DOHH2 (cell line): ENCODE data around the gene RIMBP2.

Experiments used
- H3F3A ChIP-seq: fragments of 200-600 bp; sonication (generic), shearing (Covaris generic); 2 replicates; pipeline ENCODE4 v1.6.0; 2016; ENCODE audit warnings: antibody characterized with exemption, mild to moderate bottlenecking; ENCODE audit not compliant: control insufficient read depth, insufficient read depth
- H3K27ac ChIP-seq: fragments of 200-600 bp; sonication (generic); 2 replicates; pipeline ENCODE4 v1.5.1; 2014; ENCODE audit warnings: low read depth, mild to moderate bottlenecking, low read length, moderate library complexity
- H3K27me3 ChIP-seq: fragments of 200-600 bp; sonication (generic); 2 replicates; pipeline ENCODE4 v1.6.1; 2014; ENCODE audit warnings: mild to moderate bottlenecking, low read length, mixed read lengths; ENCODE audit not compliant: control insufficient read depth
- H3K36me3 ChIP-seq: fragments of 200-600 bp; sonication (generic); 2 replicates; pipeline ENCODE4 v1.6.1; 2014; ENCODE audit warnings: mild to moderate bottlenecking, low read length, moderate library complexity, mixed read lengths; ENCODE audit not compliant: control insufficient read depth
- H3K4me1 ChIP-seq: fragments of 200-600 bp; sonication (generic); 2 replicates; pipeline ENCODE4 v1.6.1; 2014; ENCODE audit warnings: mild to moderate bottlenecking, low read length, mixed read lengths; ENCODE audit not compliant: control insufficient read depth
- H3K4me2 ChIP-seq: fragments of 200-600 bp; sonication (generic); 2 replicates; pipeline ENCODE4 v1.6.0; 2014; ENCODE audit warnings: mild to moderate bottlenecking, low read length, moderate library complexity
- H3K4me3 ChIP-seq: fragments of 200-600 bp; sonication (generic); 2 replicates; pipeline ENCODE4 v1.5.1; 2014; ENCODE audit warnings: mild to moderate bottlenecking, low read length, mixed read lengths
- H3K79me2 ChIP-seq: fragments of 200-600 bp; sonication (generic); 2 replicates; pipeline ENCODE4 v1.6.1; 2014; ENCODE audit warnings: mild to moderate bottlenecking, low read length, mixed read lengths; ENCODE audit not compliant: control insufficient read depth
- H3K9me2 ChIP-seq: fragments of 200-600 bp; sonication (generic); replicated peaks from 2 replicates; pipeline ENCODE4 v1.6.1; 2014; ENCODE audit warnings: mild to moderate bottlenecking, low read length, mixed read lengths; ENCODE audit not compliant: control insufficient read depth
- H3K9me3 ChIP-seq: fragments of 200-600 bp; sonication (generic); 2 replicates; pipeline ENCODE4 v1.6.1; 2014; ENCODE audit warnings: antibody characterized with exemption, low read length, mixed read lengths; ENCODE audit not compliant: control insufficient read depth, insufficient read depth
- H4K20me1 ChIP-seq: fragments of 200-600 bp; sonication (generic); 2 replicates; pipeline ENCODE4 v1.6.0; 2014; ENCODE audit warnings: low read depth, mild to moderate bottlenecking, antibody characterized with exemption, low read length, moderate library complexity; ENCODE audit not compliant: control insufficient read depth, insufficient read depth
- EZH2phosphoT487 ChIP-seq: fragments of 200-600 bp; sonication (generic); IDR thresholded peaks from 2 replicates; pipeline ENCODE4 v1.6.1; 2017; ENCODE audit warnings: borderline replicate concordance, mild to moderate bottlenecking, antibody characterized with exemption, low read length, moderate library complexity, mixed read lengths
- TF ChIP-seq, protein P1 (sequence below): fragments of 200-600 bp; sonication (generic); IDR thresholded peaks from one replicate; pipeline ENCODE4 v1.5.1; 2014; ENCODE audit warnings: antibody characterized with exemption, mild to moderate bottlenecking, low read depth, low read length; ENCODE audit not compliant: poor library complexity, severe bottlenecking

Gene RIMBP2

DNA sequence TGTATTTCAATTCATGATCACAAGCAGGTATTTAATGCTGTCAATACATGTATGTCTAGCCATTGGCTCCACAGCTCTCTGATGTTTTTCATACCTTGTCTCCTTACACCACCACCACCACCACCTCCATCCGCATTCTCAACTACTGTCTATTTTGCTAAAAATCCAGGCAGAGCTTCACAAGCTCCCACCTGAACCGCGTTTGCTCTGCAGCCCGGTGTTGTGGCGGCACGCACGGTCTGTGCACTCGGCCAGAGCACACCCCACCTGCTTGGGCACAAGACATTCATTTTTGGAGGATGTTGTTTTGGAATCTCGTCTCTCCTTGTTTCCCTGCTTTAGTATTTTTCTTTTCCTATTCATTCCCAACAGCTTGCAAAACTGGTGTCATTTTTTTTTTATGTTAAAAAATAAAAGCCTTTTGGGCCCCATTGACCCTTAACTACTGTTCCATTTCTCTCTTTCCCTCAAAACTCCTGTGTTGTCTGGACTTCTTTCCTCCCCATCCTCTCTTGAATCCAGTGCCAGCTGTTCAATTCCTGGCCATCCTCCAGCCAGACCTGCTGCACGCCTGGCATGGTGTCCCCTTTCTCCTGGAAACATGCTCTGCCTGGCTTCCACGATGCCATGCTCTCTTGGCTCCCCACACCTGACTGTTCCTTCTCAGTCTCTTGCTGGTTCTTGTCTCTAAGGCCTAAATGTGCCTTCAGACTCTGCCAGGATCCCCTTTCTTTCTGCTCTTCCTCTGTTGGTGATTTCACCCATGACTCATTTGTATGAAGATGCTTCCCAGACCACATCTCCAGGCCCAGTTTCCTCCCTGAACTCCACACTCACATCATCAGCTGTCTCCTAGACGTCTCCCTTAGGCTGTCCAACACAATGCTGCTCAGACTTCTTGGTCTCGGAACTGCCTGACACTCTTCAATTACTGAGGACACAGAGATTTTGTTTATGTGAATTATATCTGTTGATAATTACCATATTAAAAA lies 340.5 kb downstream of the RIMBP2 start:
- no peaks in the 10 kb centered on the region for H3K27me3 ChIP-seq
- H3K27ac ChIP-seq, result no peak overlapping the region
- no peaks in the 10 kb centered on the region for H3K36me3 ChIP-seq
- H3K79me2 ChIP-seq, result no peaks in the 10 kb centered on the region
- no peaks in the 10 kb centered on the region for H3F3A ChIP-seq
- no peaks in the 10 kb centered on the region for H4K20me1 ChIP-seq
- H3K9me3 ChIP-seq, result no peaks in the 10 kb centered on the region
- TF ChIP-seq, protein P1, sequence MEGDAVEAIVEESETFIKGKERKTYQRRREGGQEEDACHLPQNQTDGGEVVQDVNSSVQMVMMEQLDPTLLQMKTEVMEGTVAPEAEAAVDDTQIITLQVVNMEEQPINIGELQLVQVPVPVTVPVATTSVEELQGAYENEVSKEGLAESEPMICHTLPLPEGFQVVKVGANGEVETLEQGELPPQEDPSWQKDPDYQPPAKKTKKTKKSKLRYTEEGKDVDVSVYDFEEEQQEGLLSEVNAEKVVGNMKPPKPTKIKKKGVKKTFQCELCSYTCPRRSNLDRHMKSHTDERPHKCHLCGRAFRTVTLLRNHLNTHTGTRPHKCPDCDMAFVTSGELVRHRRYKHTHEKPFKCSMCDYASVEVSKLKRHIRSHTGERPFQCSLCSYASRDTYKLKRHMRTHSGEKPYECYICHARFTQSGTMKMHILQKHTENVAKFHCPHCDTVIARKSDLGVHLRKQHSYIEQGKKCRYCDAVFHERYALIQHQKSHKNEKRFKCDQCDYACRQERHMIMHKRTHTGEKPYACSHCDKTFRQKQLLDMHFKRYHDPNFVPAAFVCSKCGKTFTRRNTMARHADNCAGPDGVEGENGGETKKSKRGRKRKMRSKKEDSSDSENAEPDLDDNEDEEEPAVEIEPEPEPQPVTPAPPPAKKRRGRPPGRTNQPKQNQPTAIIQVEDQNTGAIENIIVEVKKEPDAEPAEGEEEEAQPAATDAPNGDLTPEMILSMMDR, result no peak
- H3K4me2 ChIP-seq, result no peak overlapping the region
- no peaks in the 10 kb centered on the region for H3K9me2 ChIP-seq
- H3K4me3 ChIP-seq, result no peak overlapping the region
- no peaks in the 10 kb centered on the region for H3K4me1 ChIP-seq

DNA sequence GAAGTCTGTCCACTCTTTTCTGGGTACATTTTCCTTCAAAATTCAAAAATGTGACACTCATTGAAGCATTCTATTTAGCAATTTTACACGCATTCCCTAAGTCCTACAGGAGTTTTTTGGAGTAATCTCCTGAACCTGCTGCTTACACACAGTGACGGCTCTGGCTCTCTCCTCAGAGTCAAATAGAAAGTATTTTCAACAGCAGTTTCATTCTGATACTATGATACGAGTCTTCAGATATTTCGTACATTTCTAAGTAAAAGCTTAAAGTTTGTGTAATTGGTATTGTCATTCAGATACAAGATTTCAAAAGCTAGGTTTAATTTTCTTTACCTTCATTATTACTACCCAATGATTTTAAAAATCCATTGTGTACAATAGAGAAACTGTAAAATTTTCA lies 342.0 kb downstream of the RIMBP2 start:
- H3K36me3 ChIP-seq, result no peaks in the 10 kb centered on the region
- no peak overlapping the region for H3K4me2 ChIP-seq
- TF ChIP-seq, protein P1, result no peak
- TF ChIP-seq EZH2phosphoT487, result no peak
- no peaks in the 10 kb centered on the region for H3K9me2 ChIP-seq
- no peaks in the 10 kb centered on the region for H4K20me1 ChIP-seq
- no peaks in the 10 kb centered on the region; the same call in 1 of the 2 replicates for H3K27me3 ChIP-seq
- no peaks in the 10 kb centered on the region for H3K79me2 ChIP-seq
- H3F3A ChIP-seq, result no peaks in the 10 kb centered on the region
- H3K27ac ChIP-seq, result no peak overlapping the region
- H3K4me3 ChIP-seq, result no peak overlapping the region
- no peaks in the 10 kb centered on the region for H3K9me3 ChIP-seq
- no peaks in the 10 kb centered on the region for H3K4me1 ChIP-seq

DNA sequence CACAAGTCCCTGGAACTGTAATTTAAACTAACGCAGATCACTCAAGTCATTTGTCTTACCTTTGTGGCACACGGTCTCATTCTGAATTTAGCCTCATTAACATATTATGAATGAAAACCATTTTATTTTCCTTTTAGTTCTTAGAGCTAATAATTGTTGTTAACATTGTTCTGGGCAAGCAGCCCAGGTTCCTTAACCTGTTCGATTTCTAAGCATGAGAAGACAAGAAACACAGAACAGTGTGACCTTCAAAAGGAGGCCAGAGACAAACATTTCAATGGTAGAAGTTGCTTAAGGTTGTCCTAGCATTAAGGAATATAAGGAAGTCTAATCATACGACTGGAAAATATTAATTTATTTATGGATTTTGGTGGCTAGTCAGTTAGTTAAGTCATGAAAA lies 343.2 kb downstream of the RIMBP2 start:
- no peaks in the 10 kb centered on the region for H3K9me3 ChIP-seq
- no peaks in the 10 kb centered on the region for H3K9me2 ChIP-seq
- H3K4me2 ChIP-seq, result no peak overlapping the region
- H3K79me2 ChIP-seq, result no peaks in the 10 kb centered on the region
- TF ChIP-seq, protein P1, result no peak
- TF ChIP-seq EZH2phosphoT487, result no peak
- H3K36me3 ChIP-seq, result no peaks in the 10 kb centered on the region
- H3F3A ChIP-seq, result no peaks in the 10 kb centered on the region
- H3K27ac ChIP-seq, result no peak overlapping the region
- no peaks in the 10 kb centered on the region; the same call in 1 of the 2 replicates for H3K27me3 ChIP-seq
- no peaks in the 10 kb centered on the region for H3K4me1 ChIP-seq
- no peak overlapping the region for H3K4me3 ChIP-seq
- no peaks in the 10 kb centered on the region for H4K20me1 ChIP-seq
